Measurements from ENCODE around the gene TBC1D7. TPM values are rescaled to one million over a fixed set of nuclear protein-coding genes. Genes with fewer than 3 reads are reported as not detected.

The TBC1D7 gene
- total RNA-seq, 1 experiment from 2014 or later, result 44.9 TPM

- H3K27ac Mint-ChIP-seq, result no peak overlapping the region
- H3K9me3 Mint-ChIP-seq, result no peaks in the 10 kb centered on the region
- no peak overlapping the region for H3K4me3 Mint-ChIP-seq
- no peaks in the 10 kb centered on the region for H3K4me1 Mint-ChIP-seq
- no peak for ATAC-seq
- H3K27me3 Mint-ChIP-seq (ENCODE audit: low read depth), result no peaks in the 10 kb centered on the region
- CTCF ChIA-PET, result no interaction called here
- TF ChIP-seq ATF2 (CRISPR knock-in tag; IDR thresholded peaks at IDR 0.05; ENCODE audit: borderline replicate concordance, low read depth) (no peak), IRF2 (CRISPR knock-in tag; IDR thresholded peaks at IDR 0.05; ENCODE audit: borderline replicate concordance, low read depth) (no peak), NR3C1 (CRISPR knock-in tag; conservative IDR thresholded peaks at IDR 0.05; ENCODE audit: low read depth) (no peak), ZNF138 (CRISPR knock-in tag; conservative IDR thresholded peaks at IDR 0.05) (no peak), ELF4 (CRISPR knock-in tag; IDR thresholded peaks at IDR 0.05; ENCODE audit: low read depth) (no peak), MXD4 (CRISPR knock-in tag; IDR thresholded peaks at IDR 0.05; ENCODE audit: borderline replicate concordance) (no peak), E2F4 (CRISPR knock-in tag; IDR thresholded peaks at IDR 0.05; ENCODE audit: borderline replicate concordance, low read depth) (no peak), ZNF396 (CRISPR knock-in tag; IDR thresholded peaks at IDR 0.05; ENCODE audit: borderline replicate concordance) (no peak), FOXP4 (CRISPR knock-in tag; IDR thresholded peaks at IDR 0.05) (no peak), GTF2I (CRISPR knock-in tag; conservative IDR thresholded peaks at IDR 0.05) (no peak), ETV6 (CRISPR knock-in tag; IDR thresholded peaks at IDR 0.05) (no peak), SP1 (CRISPR knock-in tag; conservative IDR thresholded peaks at IDR 0.05) (no peak), SMAD3 (CRISPR knock-in tag; IDR thresholded peaks at IDR 0.05; ENCODE audit: borderline replicate concordance) (no peak), ZNF281 (CRISPR knock-in tag; IDR thresholded peaks at IDR 0.05) (no peak), ZNF219 (CRISPR knock-in tag; IDR thresholded peaks at IDR 0.05; ENCODE audit: borderline replicate concordance) (no peak), AR (CRISPR knock-in tag; IDR thresholded peaks at IDR 0.05) (no peak), CTCF (IDR thresholded peaks at IDR 0.05) (no peak), E2F5 (CRISPR knock-in tag; IDR thresholded peaks at IDR 0.05) (no peak), ZNF425 (CRISPR knock-in tag; conservative IDR thresholded peaks at IDR 0.05) (no peak)
- POLR2A ChIA-PET, result no interaction called here
- H3K36me3 Mint-ChIP-seq, result peaks cover 48% of the 10 kb centered on the region
- no peak for DNase-seq (ENCODE audit: low spot score)
Observed at GRCh38 chr6:13305791-13306190, 22.5 kb downstream of the TBC1D7 start.

All from WTC11 (cell line).